Eye (tissue), 1 donor: Measurements from ENCODE around the gene CLDN12.
"Not testable (repeated sequence)": the region's sequence is repeated elsewhere in the genome, so short reads cannot be mapped to it uniquely, and the experiment has no call there.

Experiments
- DNase-seq: peaks from one replicate; pipeline ENCODE4 v3.0.0-alpha.2; 2015

Gene CLDN12

DNA sequence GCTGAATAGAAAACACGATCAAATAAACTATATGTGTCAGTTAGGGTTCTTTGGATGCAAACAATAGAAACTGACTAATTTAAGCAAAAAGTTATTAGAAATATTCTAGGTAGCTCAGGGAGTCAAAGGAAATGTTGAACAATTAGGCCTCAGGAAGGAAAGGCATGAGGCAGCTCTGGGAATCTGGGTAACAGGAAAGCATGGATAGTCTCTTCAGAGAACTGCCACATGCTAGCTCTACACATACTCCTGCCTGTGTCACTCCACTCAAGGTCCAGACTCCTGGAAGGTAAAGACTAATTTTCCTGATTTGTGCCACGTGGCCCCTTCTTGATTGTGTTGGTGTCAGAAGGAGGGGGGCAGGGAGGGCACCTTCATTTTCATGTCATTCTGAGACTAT is 42.4 kb downstream of the CLDN12 start:
- no peak for DNase-seq

DNA sequence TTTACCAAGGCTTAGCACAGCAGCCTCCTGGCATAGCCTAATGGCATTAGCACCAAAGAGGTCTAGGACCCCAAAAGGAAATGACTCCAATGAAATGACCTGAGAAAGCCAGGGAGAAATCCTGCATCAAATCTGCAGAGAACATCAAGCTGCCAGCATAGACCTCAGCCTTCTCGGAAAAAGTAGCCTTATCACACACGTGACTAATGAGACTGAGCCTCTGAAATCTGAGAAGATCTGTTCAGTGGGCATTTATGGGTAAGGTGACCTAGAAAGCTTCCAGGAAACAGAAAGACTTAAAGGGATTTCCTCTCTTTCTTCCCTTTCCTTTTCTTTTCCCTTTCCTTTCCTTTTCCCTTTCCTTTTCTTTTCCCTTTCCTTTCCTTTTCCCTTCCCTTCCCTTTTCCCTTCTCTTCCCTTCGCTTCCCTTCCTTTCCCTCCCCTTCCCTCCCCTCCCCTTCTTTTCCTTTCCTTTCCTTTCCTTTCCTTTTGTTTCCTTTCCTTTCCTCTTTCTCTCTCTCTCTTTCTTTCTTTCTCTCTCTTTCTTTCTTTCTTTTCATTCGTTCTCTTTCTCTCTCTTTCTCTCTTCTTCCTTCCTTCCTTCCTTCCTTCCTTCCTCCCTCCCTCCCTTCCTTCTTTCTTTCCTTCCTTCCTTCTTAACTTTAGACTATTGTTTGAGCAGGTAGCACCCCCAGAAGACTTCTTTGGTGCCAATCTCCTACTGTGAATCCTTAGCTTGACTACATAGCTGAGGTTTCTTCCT is 43.1 kb downstream of the CLDN12 start:
- DNase-seq, result no peak

DNA sequence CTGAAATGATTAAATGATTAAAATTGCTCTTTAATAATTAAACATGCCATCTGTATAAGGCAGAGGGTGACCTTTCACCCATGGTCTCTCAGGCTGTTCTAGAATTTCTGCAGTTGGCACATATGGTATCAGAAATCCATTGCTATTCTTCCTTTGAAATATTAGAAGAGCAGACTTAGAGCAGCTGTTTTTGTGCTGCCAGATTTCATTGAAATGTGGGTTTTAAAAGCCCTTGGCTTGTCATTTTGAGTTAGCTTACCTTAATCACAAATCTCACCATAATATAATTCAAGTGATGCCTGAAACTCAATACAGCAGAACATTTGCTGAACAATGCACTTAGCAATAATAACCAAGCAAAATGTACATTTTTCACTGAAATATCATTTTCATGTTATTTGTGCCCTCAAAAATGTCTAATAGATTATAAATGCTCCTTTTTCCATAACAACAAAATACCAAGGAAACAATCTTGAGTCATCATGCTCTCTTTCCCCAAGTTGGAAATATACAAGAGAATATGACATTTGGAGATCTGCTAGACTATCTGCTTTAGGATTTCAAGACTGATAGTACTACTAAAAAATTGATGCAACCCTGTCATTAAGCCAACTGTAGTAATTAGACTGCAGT is 50.1 kb downstream of the CLDN12 start:
- DNase-seq, result peak; percentile 79

DNA sequence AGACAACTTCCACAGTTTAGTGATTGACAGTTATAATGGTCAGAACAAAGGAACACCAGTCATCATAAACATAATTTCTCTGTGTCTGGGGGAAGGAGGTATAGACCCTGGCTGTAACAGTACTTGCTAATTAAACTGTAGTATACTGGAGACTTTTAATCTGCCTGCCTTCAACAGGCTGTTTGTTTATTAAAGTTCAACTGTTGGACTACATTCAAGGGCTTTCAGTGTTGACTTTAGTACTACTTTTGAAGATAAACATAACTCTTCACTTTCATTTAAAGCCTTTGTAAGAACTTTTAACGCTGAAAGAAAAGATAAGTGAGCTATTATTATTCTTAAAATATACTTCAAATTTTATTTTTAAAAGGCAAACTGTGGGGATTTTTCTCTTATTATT is 50.7 kb downstream of the CLDN12 start:
- peak; percentile 41 for DNase-seq

DNA sequence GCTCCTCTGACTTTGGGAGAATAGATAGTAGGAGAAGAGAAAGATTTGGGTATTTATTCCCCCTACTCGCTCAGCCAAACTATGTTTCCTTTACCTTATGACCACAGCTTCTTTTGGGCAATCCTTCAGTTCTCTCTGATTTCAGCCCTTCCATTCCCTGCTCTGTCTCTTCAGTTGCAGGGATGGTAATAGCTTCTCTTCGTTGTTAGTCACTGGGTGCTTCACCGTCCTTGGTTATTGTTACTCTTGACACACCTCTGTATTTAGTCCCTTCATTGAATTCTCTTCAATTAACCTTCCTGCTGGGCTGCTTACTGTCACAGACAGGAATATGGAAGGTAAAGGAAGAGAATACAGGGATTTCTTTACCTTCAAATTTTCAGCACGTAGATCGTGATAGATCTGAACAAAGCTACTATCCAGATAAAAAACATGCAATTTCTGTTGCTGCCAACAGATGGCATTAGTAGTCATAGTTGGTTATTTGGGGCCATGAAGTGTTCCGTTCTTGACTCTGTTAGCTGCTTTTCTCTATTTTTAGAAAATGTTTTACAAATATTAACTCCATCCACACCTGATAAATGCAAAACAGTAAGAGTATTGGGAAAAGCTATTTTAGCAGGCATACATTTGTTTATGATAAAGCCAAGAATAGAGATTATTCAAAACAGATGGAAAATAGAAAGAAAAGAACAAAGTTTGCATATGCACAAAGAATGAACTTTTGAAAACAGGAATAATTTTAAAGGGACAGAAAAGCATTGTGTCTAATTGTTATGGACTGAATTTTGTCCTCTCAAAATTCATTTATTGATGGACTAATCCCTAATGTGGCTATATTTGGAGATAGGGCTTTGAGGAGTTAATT is 52.1 kb downstream of the CLDN12 start:
- peak; percentile 83 for DNase-seq

DNA sequence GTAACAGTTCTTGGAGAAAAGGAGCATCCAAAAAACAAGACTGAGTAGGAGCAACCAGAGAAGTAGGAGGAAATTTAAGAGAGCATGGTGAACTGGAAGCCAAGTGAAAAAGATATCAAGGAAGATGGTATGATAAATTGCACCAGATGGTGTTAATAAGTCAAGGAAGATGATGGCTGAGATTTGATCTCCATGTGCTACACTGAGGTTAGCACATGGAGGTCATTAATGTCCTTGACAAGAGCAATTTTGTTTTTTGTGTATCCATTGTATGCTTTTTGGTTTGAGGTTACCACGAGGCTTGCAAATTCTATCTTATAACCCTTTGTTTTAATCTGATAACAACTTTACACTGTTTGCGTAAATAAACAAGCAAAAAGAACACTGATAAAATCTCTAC is 54.8 kb downstream of the CLDN12 start:
- DNase-seq, result no peak

DNA sequence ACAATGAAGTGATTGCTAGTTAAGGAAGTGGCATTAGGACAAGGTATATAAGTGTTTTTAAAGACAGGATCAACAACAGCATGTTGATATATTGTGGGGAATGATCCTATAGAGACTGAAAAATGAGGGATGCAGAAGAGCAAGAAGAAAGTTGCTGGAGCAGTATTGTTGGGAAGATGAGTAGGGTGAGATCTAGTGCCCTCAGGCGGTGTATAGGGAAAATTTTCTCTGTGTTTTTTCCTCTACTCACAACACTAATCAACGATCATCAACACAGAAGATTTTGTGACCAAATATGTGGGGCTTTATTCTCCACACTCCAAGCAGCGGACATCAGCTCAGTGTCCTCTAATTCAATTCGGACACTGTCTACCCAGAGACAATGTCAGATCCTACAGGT is 56.6 kb downstream of the CLDN12 start:
- no peak for DNase-seq

DNA sequence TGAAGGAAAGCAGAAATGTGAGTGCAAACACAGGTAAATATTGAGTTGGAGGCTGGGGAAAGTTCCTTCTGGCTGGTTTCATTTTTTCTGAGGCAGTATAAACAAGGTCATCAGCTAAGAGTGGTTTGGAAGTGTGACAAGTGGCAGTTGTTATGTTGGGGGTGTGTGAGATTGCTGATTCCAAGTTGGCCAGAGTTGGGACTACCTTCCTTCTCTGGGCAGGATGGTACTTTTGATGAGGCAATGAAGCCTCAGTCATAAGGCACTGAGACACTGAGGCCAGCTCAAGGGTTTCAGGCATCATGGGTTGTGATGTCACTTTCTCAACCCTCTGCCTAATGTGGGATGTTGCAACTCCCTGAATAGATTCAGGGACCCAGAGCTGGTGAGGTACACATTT is 58.0 kb downstream of the CLDN12 start:
- DNase-seq, result no peak

DNA sequence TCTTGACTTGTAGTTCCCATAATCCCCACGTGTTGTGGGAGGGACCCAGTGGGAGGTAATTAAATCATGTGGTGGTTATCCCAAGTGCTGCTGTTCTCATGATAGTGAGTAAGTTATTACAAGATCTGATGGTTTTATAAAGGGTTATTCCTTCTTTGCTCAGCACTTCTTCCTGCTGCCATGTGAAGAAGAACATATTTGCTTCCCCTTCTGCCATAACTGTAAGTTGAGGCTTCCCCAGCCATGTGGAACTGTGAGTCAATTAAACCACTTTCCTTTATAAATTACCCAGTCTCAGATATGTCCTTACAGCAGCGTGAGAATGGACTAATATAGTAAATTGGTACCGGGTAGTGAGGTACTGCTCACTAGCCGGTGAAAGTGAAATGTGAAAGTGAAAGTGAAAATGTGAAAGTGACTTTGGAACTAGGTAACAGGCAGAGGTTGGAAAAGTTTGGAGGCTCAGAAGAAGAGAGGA is 59.9 kb downstream of the CLDN12 start:
- not testable (repeated sequence) for DNase-seq
